ENCODE data around the gene CDKAL1. TPM values are rescaled to one million over a fixed set of nuclear protein-coding genes. Genes with fewer than 3 reads are reported as not detected.

The CDKAL1 gene
- total RNA-seq, 1 experiment from 2014 or later, result 16.1 TPM

DNA sequence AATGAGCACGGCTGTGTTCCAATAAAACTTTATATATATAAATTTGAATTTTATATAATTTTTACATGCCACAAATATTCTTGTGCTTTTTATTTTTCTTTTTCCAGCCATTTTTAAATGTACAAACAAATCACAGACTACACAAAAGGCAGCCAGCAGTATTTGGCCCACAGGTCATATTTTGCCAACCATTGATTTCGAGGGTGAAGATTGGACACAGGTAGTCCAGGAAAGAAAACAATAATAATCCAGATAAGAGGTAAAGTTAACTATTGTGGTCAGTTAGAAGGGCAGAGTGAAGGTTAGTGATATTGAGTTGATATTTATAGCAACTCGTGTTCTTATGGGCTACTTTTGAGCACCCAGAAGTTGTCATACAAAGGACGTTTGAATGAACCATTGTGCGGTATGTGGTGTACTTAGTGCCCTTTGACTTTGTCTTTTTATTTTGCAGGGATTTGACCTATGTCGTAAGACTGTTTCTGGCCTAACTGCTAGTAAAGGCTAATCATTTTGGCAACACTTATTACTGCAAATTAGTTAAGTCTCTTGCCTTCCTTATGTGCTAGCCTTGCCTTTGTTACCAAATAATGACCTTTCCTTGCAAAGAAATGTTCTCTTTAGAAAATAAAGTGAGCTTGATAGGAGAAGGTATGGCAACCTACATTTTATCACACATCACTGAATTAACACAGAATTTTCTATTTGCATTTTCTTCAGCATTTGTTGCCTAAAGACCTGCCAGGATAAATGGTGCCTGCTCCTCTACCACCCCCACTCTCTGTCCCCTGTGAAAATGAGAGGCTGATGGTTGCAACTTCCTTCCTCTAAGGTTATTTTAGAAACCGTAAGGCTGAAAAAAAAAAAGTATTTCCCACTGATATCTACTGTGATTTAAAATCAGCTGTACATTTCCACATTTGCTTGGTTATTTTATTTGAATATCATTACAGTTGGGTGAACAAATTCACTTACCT lies 565.4 kb downstream of the CDKAL1 start:
- CTCF ChIA-PET, result no interaction called here
- Histone ChIP-seq H3K27ac (no peak overlapping the region), H3F3A (ENCODE audit: insufficient read depth, low read depth) (no peaks in the 10 kb centered on the region; the same call in 1 of the 2 replicates), H3K4me1 (replicated peaks; ENCODE audit: insufficient read depth) (peaks cover 18% of the 10 kb centered on the region), H2AFZ (no peak overlapping the region), H3K9me2 (ENCODE audit: insufficient read depth) (no peaks in the 10 kb centered on the region), H4K20me1 (ENCODE audit: insufficient read depth) (no peaks in the 10 kb centered on the region), H3K4me3 (no peak overlapping the region), H3K27me3 (ENCODE audit: insufficient read depth, low read depth) (no peaks in the 10 kb centered on the region), H3K79me2 (ENCODE audit: low read depth) (no peaks in the 10 kb centered on the region), H3K36me3 (ENCODE audit: low read depth) (no peaks in the 10 kb centered on the region), H3K4me2 (no peak overlapping the region), H3K9me3 (ENCODE audit: insufficient read depth, low read depth) (no peaks in the 10 kb centered on the region; the same call in 1 of the 2 replicates)
- DNase-seq, result no peak
- POLR2A ChIA-PET (ENCODE audit: unreplicated experiment), result no interaction called here
- intact Hi-C loops (cut with micrococcal nuclease; ENCODE audit: unreplicated experiment), result no loop called here
- TF ChIP-seq, protein P1, sequence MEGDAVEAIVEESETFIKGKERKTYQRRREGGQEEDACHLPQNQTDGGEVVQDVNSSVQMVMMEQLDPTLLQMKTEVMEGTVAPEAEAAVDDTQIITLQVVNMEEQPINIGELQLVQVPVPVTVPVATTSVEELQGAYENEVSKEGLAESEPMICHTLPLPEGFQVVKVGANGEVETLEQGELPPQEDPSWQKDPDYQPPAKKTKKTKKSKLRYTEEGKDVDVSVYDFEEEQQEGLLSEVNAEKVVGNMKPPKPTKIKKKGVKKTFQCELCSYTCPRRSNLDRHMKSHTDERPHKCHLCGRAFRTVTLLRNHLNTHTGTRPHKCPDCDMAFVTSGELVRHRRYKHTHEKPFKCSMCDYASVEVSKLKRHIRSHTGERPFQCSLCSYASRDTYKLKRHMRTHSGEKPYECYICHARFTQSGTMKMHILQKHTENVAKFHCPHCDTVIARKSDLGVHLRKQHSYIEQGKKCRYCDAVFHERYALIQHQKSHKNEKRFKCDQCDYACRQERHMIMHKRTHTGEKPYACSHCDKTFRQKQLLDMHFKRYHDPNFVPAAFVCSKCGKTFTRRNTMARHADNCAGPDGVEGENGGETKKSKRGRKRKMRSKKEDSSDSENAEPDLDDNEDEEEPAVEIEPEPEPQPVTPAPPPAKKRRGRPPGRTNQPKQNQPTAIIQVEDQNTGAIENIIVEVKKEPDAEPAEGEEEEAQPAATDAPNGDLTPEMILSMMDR (conservative IDR thresholded peaks at IDR 0.05), result no peak
- no peak for TF ChIP-seq EZH2 (IDR thresholded peaks at IDR 0.05; ENCODE audit: low read depth)
- no TSS peak for BruUV-seq (replicated peaks)

DNA sequence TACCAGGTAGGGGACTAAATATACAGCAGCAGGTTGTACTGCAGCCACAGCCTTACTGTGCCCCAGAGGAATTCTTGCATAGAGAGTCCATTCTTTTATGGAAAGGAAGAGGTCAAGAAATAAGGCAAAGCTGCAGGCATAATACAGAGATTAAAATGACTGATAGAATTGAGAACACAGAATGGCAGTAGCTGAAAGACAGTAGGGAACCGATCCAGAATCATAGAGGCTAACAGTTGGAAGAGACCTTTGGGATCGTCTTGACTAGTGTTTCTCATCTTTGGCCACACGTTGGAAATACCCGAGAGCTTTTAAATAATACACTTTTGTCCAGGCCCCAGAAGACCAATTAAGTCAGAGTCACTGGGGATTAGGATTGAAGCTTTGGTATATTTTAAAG lies 566.7 kb downstream of the CDKAL1 start:
- Histone ChIP-seq H3K9me3 (ENCODE audit: insufficient read depth, low read depth) (no peaks in the 10 kb centered on the region; the same call in 1 of the 2 replicates), H3F3A (ENCODE audit: insufficient read depth, low read depth) (no peaks in the 10 kb centered on the region; the same call in 1 of the 2 replicates), H3K79me2 (ENCODE audit: low read depth) (no peaks in the 10 kb centered on the region), H3K36me3 (ENCODE audit: low read depth) (no peaks in the 10 kb centered on the region), H2AFZ (no peak overlapping the region), H3K27me3 (ENCODE audit: insufficient read depth, low read depth) (no peaks in the 10 kb centered on the region), H4K20me1 (ENCODE audit: insufficient read depth) (no peaks in the 10 kb centered on the region), H3K9me2 (ENCODE audit: insufficient read depth) (no peaks in the 10 kb centered on the region), H3K4me1 (replicated peaks; ENCODE audit: insufficient read depth) (peaks cover 18% of the 10 kb centered on the region), H3K4me3 (no peak overlapping the region), H3K27ac (no peak overlapping the region), H3K4me2 (no peak overlapping the region)
- DNase-seq, result no peak
- intact Hi-C loops (cut with micrococcal nuclease; ENCODE audit: unreplicated experiment), result no loop called here
- BruUV-seq (replicated peaks), result no TSS peak
- TF ChIP-seq, protein P1 (conservative IDR thresholded peaks at IDR 0.05), result no peak
- TF ChIP-seq EZH2 (IDR thresholded peaks at IDR 0.05; ENCODE audit: low read depth), result no peak
- ChIA-PET POLR2A (ENCODE audit: unreplicated experiment) (no interaction called here), CTCF (interaction anchor here (0.5 kb wide), 1 partner anchor 409 kb away, joined by 4 read pairs; no protein-coding TSS in a partner anchor)

DNA sequence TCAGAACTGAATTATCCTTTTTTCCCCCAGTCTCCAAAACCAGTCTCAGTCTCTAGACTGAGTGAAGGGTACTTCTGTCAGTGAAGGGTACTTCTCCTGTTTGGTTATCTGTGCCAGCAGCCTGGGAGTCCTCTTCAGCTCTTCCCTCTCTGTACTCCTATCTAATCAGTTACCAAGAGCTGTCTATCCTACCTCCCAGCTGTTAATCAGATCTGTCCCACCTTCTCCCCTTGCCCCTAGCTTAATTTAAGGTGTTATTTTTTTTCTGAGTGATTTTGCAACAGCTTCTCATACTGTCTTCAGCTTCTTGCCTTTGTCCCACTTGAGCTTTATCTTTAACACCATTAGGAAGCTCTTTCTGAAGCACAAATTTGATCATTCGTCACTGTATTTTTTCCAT lies 567.4 kb downstream of the CDKAL1 start:
- Histone ChIP-seq H4K20me1 (ENCODE audit: insufficient read depth) (no peaks in the 10 kb centered on the region), H3F3A (ENCODE audit: insufficient read depth, low read depth) (no peaks in the 10 kb centered on the region; the same call in 1 of the 2 replicates), H3K79me2 (ENCODE audit: low read depth) (no peaks in the 10 kb centered on the region), H3K9me2 (ENCODE audit: insufficient read depth) (no peaks in the 10 kb centered on the region), H3K4me3 (no peak overlapping the region), H2AFZ (no peak overlapping the region), H3K9me3 (ENCODE audit: insufficient read depth, low read depth) (no peaks in the 10 kb centered on the region; the same call in 1 of the 2 replicates), H3K27me3 (ENCODE audit: insufficient read depth, low read depth) (no peaks in the 10 kb centered on the region), H3K27ac (no peak overlapping the region), H3K36me3 (ENCODE audit: low read depth) (no peaks in the 10 kb centered on the region), H3K4me2 (no peak overlapping the region), H3K4me1 (replicated peaks; ENCODE audit: insufficient read depth) (peaks cover 18% of the 10 kb centered on the region)
- TF ChIP-seq, protein P1 (conservative IDR thresholded peaks at IDR 0.05), result no peak
- TF ChIP-seq EZH2 (IDR thresholded peaks at IDR 0.05; ENCODE audit: low read depth), result no peak
- ChIA-PET CTCF (no interaction called here), POLR2A (ENCODE audit: unreplicated experiment) (no interaction called here)
- no TSS peak for BruUV-seq (replicated peaks)
- intact Hi-C loops (cut with micrococcal nuclease; ENCODE audit: unreplicated experiment), result no loop called here
- DNase-seq, result no peak
